ENCODE data around the gene OSBPL10.

Gene OSBPL10

GRCh38 chr3:31833391-31834190, 147.5 kb downstream of the OSBPL10 start:
- no peak for TF ChIP-seq ZNF274 (IDR thresholded peaks at IDR 0.05; ENCODE audit: low read depth, low read length)
- H3K4me3 ChIP-seq (ENCODE audit: low read length): no peak overlapping the region

GRCh38 chr3:31832551-31832950, 148.5 kb downstream of the OSBPL10 start:
- TF ChIP-seq ZNF274 (IDR thresholded peaks at IDR 0.05; ENCODE audit: low read depth, low read length): no peak
- no peak overlapping the region for H3K4me3 ChIP-seq (ENCODE audit: low read length)

GRCh38 chr3:31831591-31831990, 149.5 kb downstream of the OSBPL10 start:
- TF ChIP-seq ZNF274 (IDR thresholded peaks at IDR 0.05; ENCODE audit: low read depth, low read length): no peak
- H3K4me3 ChIP-seq (ENCODE audit: low read length): no peak overlapping the region

GRCh38 chr3:31829826-31830426, 151.1 kb downstream of the OSBPL10 start:
- TF ChIP-seq ZNF274 (IDR thresholded peaks at IDR 0.05; ENCODE audit: low read depth, low read length): no peak
- H3K4me3 ChIP-seq (ENCODE audit: low read length): no peak overlapping the region

- no peak overlapping the region for H3K4me3 ChIP-seq (ENCODE audit: low read length)
- no peak for TF ChIP-seq ZNF274 (IDR thresholded peaks at IDR 0.05; ENCODE audit: low read depth, low read length)
Observed at GRCh38 chr3:31829010-31829409, 152.1 kb downstream of the OSBPL10 start.

GRCh38 chr3:31828007-31828406, 153.1 kb downstream of the OSBPL10 start:
- no peak for TF ChIP-seq ZNF274 (IDR thresholded peaks at IDR 0.05; ENCODE audit: low read depth, low read length)
- H3K4me3 ChIP-seq (ENCODE audit: low read length): no peak overlapping the region

GRCh38 chr3:31823184-31823583, 157.9 kb downstream of the OSBPL10 start:
- H3K4me3 ChIP-seq (ENCODE audit: low read length): no peak overlapping the region
- no peak for TF ChIP-seq ZNF274 (IDR thresholded peaks at IDR 0.05; ENCODE audit: low read depth, low read length)

- no peak for TF ChIP-seq ZNF274 (IDR thresholded peaks at IDR 0.05; ENCODE audit: low read depth, low read length)
- H3K4me3 ChIP-seq (ENCODE audit: low read length): no peak overlapping the region
Observed at GRCh38 chr3:31821118-31821517, 159.9 kb downstream of the OSBPL10 start.

GRCh38 chr3:31819441-31819840, 161.6 kb downstream of the OSBPL10 start:
- H3K4me3 ChIP-seq (ENCODE audit: low read length): no peak overlapping the region
- TF ChIP-seq ZNF274 (IDR thresholded peaks at IDR 0.05; ENCODE audit: low read depth, low read length): no peak

- TF ChIP-seq ZNF274 (IDR thresholded peaks at IDR 0.05; ENCODE audit: low read depth, low read length): no peak
- no peak overlapping the region for H3K4me3 ChIP-seq (ENCODE audit: low read length)
Observed at GRCh38 chr3:31817411-31817966, 163.6 kb downstream of the OSBPL10 start.

GRCh38 chr3:31815631-31816440, 165.2 kb downstream of the OSBPL10 start:
- TF ChIP-seq ZNF274 (IDR thresholded peaks at IDR 0.05; ENCODE audit: low read depth, low read length): no peak
- H3K4me3 ChIP-seq (ENCODE audit: low read length): no peak overlapping the region

GRCh38 chr3:31815006-31815405, 166.1 kb downstream of the OSBPL10 start:
- TF ChIP-seq ZNF274 (IDR thresholded peaks at IDR 0.05; ENCODE audit: low read depth, low read length): no peak
- H3K4me3 ChIP-seq (ENCODE audit: low read length): no peak overlapping the region

GRCh38 chr3:31813686-31814085, 167.4 kb downstream of the OSBPL10 start:
- H3K4me3 ChIP-seq (ENCODE audit: low read length): no peak overlapping the region
- no peak for TF ChIP-seq ZNF274 (IDR thresholded peaks at IDR 0.05; ENCODE audit: low read depth, low read length)

- H3K4me3 ChIP-seq (ENCODE audit: low read length): no peak overlapping the region
- no peak for TF ChIP-seq ZNF274 (IDR thresholded peaks at IDR 0.05; ENCODE audit: low read depth, low read length)
Observed at GRCh38 chr3:31813197-31813596, 167.9 kb downstream of the OSBPL10 start.
